HG02610 (cell line): ENCODE data around the gene METTL25B.
A peak's percentile ranks its signal among the peaks of the same experiment; 100 is the strongest.

Source experiments
- ATAC-seq: cut with Tn5 transposase; IDR thresholded peaks from one replicate; pipeline ENCODE4 v1.9.1; 2021; ENCODE audit warnings: mild to moderate bottlenecking, moderate library complexity; ENCODE audit not compliant: unreplicated experiment

METTL25B gene

DNA sequence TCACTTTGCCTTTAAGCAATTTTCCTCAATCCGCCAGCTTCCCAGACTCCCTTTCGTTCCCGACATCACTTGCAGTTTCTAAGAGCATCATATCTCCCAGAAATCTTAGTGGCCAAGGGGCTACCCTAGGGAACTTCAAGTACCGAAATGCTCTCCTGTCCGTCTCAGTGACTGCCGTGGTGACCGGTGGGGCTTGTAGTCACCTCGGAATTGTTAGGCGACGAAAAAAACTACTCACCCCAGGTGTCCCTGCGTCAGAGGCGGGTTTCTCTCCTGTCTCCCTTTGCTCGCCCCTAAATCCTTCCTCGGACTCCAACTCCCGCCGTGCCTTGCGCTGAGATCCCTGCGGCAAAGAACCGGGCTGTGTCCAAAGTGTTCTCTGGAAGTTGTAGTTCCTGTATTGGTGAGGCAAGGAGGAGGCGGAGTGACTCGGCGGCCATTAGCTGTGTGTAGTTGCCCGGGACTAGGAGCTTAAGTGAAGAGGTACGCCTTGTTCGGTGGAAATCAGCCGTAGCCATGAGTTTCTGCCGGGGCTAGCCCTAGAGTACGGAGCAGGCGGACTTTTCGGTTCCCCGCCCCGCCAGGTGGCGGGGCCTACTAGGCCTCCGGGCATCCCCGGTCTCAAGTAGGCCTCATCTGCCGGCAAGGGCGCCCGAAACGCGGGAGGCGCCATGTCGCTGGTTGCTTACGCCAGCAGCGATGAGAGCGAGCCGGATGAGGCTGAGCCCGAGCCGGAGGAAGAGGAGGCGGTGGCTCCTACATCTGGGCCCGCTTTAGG lies 39.0 kb downstream of the METTL25B start, which contains the start of gene PRCC:
Gene PRCC (plus strand): TSS at position 435 of the 778 bp plus-strand sequence. CDS start 237 bp downstream, at position 672.
- ATAC-seq = peak; percentile 94

DNA sequence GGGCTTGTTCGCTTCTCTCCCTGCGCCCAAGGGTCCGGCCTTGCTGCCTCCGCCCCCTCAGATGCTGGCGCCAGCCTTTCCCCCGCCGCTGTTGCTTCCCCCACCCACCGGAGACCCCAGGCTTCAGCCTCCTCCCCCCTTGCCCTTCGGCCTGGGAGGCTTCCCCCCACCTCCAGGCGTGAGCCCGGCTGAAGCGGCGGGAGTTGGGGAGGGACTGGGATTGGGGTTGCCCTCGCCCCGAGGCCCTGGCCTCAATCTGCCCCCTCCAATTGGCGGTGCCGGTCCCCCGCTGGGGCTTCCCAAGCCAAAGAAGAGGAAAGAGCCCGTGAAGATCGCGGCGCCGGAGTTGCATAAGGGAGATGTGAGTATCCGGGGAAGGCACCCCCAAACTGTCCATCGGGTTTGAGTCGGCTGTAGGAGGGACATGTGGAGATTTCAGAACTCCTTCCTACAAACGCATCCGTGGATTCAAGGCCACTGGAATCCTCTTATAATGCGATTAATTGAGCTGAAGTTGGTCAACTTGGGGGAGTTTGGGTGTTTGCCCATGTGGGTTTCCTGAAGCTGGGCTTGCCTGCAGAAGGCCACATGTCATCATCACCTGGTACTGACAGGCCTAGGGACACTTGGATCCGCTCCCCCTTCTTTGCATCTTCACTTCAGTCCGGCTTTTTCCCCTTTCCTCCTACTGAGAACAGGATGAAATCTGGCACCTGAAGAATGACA lies 39.8 kb downstream of the METTL25B start:
- no peak for ATAC-seq

DNA sequence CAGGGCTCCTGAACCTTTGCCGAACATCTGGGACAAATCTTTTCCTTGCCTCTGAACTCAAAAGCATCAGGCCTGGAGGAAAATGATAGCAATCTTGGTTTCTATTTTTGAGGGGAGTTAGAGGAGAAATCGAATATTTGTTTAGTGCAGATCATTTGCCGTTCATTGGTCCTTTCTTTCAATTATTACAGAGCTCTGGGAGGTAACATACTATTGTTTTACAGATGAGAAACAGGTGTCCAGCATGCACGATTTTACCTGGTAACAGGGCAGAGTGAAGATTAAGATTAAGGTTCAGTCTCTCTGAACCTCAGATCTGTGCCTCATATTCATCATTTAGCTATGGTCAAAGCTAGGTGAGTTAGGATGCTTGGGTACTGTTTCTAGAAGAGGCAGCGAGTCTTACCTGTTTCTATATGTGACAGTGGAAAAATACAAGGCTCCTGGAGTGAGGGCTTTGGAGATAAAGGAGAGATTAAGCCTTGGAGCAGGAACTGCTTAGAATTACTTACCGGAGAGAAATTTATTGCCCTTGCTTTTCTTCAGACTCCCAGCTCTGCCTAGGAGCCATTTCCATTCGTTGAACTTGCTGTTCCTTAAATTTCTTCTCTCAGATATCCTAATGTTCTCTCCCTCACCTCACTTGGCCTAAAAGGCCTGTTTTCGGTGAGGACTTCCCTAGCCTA lies 40.5 kb downstream of the METTL25B start:
- no peak for ATAC-seq

DNA sequence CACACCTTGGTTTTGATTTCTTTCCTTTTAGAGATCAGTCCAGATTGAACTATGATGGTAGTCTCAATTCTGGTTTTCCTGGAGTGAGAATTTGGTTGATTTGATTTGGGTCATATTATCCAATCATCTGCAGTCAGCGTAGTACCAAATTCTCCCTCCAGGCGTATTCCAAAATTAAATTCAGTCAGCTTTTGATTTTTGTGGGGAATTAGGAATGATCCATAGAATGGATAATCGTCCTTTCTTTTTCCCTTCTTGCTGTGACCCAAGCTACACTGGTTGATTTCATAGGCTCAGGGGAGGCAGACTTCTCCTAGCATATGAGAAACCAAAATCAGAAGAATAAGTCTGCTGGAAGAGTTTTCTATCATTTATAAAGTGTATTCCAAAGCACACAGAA lies 44.0 kb downstream of the METTL25B start:
- no peak for ATAC-seq

DNA sequence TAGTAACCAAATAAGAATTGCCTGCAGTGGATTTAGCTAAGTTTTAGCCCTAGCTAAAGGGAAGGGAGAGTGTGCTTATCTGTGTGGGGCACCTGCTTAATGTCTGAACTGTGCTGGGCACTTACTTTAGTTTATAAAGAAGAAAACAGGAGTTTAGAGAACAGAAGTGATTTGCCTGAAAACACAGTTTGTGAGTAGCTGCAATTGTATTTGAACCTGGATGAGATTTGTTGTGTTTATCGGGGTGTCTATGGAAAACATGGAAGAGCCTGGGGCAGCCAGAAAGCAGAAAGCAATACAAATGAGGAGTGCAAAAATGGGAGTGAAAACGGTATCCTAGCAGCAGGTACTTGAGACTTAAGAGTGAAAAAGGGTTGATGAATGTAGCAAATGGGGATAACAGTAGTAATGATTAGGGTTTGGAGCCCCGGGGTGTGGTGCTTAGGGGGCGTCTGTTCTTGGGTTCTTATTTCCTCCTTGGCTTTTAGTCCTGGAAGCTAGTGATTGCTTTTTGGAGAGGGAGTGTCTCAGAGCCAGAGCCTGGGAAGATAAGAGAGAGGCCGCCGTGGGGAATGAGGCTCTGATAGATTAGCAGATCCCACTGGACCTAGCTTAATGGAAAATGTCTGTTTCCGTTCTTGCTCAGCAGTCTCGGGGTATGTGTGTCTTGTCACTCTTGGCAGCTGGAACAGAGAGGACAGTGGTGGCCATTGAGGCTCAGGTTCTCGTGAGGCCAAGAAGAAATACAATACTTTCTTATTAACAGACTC lies 44.6 kb downstream of the METTL25B start:
- ATAC-seq = no peak

DNA sequence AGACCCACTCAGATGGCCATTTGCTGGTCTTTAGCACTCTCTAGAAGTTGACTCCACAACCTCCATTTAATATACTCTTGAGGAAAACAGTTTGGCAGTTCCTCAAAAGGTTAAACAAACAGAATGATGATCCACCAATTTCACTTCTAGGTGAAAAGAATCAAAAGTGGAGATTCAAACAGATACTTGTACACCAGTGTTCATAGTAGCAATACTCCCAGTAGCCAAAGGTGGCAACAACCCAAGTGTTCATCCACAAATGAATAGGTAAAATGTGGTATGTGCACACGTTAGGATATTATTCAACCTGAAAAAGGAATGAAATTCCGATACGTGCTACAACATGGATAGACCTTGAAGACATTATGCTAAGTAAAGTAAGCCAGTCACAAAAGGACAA lies 45.3 kb downstream of the METTL25B start:
- no peak for ATAC-seq

DNA sequence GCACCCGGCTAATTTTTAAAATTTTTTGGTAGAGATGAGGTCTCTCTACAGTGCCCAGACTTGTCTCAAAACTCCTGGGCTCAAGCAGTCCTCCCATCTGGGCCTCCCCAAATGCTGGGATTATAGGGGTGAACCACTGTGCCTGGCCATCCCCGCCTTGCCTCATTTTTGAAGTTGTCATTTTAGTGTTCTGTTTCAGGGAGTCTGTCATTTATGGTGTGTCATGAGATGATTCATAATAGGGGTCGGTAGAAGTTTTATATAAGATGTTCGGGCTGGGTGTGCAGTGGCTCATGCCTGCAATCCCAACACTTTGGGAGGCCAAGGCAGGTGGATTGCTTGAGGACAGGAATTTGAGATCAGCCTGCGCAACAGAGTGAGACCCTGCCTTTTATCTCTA lies 47.5 kb downstream of the METTL25B start:
- ATAC-seq = no peak

DNA sequence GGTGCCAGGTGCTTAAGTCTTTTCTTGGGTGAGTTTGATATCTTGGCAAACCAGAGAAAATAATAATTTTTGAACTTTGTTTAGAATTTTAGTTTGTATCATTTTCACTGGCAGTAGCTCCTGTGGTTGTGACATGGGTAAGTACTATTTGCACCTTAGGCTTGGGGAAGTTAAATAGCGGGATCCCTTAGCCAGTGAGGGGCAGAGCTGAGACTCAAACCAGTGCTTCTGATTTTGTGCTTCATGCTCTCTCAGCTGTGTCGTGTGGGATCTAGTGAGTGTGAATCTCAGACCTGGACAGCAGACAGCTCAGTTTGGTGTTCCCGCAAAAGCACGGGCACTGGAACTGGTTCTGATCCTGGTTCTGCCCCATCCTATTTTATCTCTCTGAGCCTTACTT lies 48.7 kb downstream of the METTL25B start:
- no peak for ATAC-seq

DNA sequence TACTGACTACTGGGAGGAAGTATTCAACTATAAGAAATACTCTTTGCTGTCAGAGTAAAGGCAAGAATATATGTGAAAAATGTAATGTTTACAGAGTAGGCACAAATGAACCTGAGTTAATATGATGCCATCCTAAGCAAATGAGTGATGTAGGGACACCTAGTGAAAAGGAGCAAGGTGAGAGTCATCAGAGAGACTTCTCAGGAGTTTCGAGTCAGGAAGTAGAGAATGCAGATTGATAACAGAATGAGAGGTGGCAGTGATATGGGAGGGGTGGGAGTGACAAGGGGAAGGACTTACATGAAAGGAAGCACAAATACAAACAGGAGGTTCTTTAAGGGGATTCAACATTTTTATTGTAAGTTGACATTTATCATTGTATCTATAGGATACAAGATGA lies 49.3 kb downstream of the METTL25B start:
- ATAC-seq = no peak

DNA sequence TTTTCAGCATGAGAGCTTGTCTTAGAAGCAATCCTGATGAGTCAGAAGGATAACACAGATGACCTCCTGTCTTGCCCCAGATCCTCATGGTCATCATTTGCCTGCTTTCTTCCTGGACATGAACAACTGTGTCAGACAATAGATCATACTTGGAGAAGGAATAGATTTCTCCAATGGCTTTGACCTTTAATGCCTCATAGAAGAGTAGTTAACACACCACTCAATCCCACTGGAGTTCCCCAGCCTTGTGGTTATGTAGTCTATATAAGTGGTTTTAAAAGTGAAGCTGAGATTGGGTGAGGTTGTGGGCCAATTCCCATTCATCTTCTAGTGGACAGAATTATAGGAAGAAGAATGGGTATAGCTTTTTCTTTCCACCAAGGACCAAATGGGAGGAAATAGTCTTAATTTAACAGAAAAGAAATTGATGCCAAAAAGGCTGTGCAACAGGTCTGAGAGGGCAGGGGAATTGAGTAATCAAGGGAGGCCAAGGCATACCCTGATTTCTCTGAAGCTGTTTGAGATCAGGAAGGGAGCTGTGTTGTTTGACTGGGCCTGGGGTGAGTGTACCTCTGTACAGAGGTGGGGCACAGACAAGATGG lies 53.4 kb downstream of the METTL25B start:
- no peak for ATAC-seq

DNA sequence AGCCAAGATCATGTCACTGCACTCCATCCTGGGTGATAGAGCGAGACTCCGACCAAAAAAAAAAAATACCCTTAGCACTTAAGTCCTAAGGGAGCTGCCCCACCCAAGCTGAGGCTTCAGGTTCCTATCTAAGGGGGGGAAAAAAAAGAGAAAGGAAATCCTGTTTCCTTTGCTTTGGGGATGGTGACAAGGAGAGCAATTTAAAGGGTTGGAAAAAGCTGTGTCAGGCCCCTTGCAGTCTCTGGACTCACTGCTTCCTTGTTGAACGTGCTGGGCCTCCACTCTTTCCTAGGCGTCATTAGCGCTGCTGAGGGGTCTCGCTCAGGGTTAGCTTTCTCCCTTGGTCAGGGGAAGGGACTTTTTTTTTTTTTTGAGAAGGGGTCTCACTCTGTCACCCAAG lies 57.2 kb downstream of the METTL25B start:
- no peak for ATAC-seq
